HCT116 (cell line): ENCODE measurements around the gene CXCR4.

ENCODE experiments used
- EGR1 ChIP-seq: IDR thresholded peaks from 2 replicates; pipeline ENCODE4 v1.6.1; 2012; ENCODE audit warnings: low read depth
- EZH2 ChIP-seq: fragments of 200-600 bp; sonication (generic); IDR thresholded peaks from 2 replicates; pipeline ENCODE4 v1.6.1; 2017; ENCODE audit warnings: antibody characterized with exemption, mixed run types
- POLR2A ChIP-seq: IDR thresholded peaks from 2 replicates; pipeline ENCODE4 v1.7.0; 2011; ENCODE audit warnings: borderline replicate concordance; ENCODE audit not compliant: insufficient read depth, insufficient read length; ENCODE audit errors: extremely low read depth
- SIN3A ChIP-seq: IDR thresholded peaks from 2 replicates; pipeline ENCODE4 v1.6.1; 2012; ENCODE audit warnings: low read depth
- YY1 ChIP-seq: IDR thresholded peaks from 2 replicates; pipeline ENCODE4 v1.6.1; 2011; ENCODE audit warnings: low read length, low read depth, moderate library complexity, mild to moderate bottlenecking; ENCODE audit not compliant: insufficient replicate concordance; ENCODE audit errors: extremely low read depth
- TF ChIP-seq, protein P1 (sequence below): IDR thresholded peaks from 2 replicates; pipeline ENCODE4 v1.6.1; 2012
- TF ChIP-seq, protein P2 (sequence below), 3 experiments: fragments of 200-600 bp in 1 of 3; sonication (generic) in 1 of 3; IDR thresholded peaks in 2 of 3; conservative IDR thresholded peaks in 1 of 3; 2 replicates each; pipeline ENCODE4 v1.5.1; 2012 to 2017; ENCODE audit warnings: low read depth in 2 of 3, low read length in 2 of 3, antibody characterized with exemption in 1 of 3, borderline replicate concordance in 1 of 3, control low read depth in 1 of 3, mild to moderate bottlenecking in 1 of 3, mixed read lengths in 1 of 3, mixed run types in 1 of 3, moderate library complexity in 1 of 3; ENCODE audit not compliant: insufficient read depth in 1 of 3

DNA sequence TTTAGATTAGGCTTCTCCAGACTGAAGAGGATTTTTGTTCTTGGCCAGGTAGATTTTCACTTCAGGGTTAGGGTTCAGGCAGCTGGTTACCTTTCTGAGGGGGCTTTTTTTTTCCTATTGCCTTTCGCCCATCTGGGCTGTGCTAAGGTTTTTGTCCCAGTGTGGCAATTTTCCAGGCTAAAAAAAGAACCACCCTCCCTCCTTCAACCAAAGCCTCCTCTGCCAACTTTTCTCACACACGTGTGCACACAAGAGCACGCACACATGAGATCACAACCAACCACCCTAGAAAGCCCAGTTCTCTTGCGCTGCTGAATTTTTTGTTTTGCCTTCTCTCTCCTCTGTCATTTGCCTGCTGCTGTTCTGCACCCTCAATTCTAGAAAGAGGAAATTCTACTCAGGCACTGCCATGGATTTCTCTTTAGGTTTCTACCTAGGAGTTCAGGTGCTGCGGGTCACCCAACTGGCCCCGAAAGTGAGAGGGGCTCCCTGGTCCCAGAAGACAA is 8.5 kb upstream of the CXCR4 start:
- TF ChIP-seq YY1 (no peak), EZH2 (no peak), EGR1 (no peak), POLR2A (no peak), SIN3A (no peak)
- TF ChIP-seq, protein P1, sequence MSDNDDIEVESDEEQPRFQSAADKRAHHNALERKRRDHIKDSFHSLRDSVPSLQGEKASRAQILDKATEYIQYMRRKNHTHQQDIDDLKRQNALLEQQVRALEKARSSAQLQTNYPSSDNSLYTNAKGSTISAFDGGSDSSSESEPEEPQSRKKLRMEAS, result no peak
- TF ChIP-seq, protein P2, sequence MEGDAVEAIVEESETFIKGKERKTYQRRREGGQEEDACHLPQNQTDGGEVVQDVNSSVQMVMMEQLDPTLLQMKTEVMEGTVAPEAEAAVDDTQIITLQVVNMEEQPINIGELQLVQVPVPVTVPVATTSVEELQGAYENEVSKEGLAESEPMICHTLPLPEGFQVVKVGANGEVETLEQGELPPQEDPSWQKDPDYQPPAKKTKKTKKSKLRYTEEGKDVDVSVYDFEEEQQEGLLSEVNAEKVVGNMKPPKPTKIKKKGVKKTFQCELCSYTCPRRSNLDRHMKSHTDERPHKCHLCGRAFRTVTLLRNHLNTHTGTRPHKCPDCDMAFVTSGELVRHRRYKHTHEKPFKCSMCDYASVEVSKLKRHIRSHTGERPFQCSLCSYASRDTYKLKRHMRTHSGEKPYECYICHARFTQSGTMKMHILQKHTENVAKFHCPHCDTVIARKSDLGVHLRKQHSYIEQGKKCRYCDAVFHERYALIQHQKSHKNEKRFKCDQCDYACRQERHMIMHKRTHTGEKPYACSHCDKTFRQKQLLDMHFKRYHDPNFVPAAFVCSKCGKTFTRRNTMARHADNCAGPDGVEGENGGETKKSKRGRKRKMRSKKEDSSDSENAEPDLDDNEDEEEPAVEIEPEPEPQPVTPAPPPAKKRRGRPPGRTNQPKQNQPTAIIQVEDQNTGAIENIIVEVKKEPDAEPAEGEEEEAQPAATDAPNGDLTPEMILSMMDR (IDR thresholded peaks at IDR 0.05 in 2 of 3, conservative IDR thresholded peaks at IDR 0.05 in 1 of 3; ENCODE audit: borderline replicate concordance in 1 of 3, insufficient read depth in 1 of 3, low read depth in 2 of 3, low read length in 2 of 3), result no peak
